Neural cell (in vitro differentiated cells): Measurements from ENCODE around the gene GABRB2.

Source experiments
- EP300 ChIP-seq: fragments of 450-650 bp; conservative IDR thresholded peaks from 2 replicates; pipeline ENCODE4 v1.6.1; 2014; ENCODE audit warnings: antibody characterized with exemption, mild to moderate bottlenecking, moderate library complexity; ENCODE audit not compliant: poor library complexity, severe bottlenecking
- POLR2AphosphoS5 ChIP-seq: IDR thresholded peaks from 2 replicates; pipeline ENCODE4 v1.6.1; 2012
- TF ChIP-seq, protein P1 (sequence below): fragments of 450-650 bp; IDR thresholded peaks from 2 replicates; pipeline ENCODE4 v1.5.1; 2014; ENCODE audit warnings: antibody characterized with exemption, mild to moderate bottlenecking, moderate library complexity; ENCODE audit not compliant: poor library complexity, severe bottlenecking

DNA sequence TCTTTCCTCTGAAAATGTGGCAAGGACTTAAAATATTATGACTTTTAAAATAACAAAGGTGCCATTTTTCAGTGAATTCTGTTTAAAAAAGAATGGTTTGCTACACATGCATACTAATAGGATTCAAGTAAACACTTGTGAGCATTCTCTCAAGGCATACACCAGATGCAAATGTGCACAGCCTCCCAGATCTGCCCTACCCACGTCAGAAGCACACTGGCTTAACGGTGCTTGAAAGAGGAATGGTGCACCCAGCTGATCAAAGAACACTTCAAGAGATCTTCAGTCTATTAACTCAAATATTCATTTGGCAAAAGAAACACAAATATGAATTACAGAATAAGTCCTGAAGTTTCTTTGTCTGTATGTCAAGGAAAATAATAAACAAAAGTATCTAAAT is 15.8 kb downstream of the GABRB2 start:
- TF ChIP-seq, protein P1, sequence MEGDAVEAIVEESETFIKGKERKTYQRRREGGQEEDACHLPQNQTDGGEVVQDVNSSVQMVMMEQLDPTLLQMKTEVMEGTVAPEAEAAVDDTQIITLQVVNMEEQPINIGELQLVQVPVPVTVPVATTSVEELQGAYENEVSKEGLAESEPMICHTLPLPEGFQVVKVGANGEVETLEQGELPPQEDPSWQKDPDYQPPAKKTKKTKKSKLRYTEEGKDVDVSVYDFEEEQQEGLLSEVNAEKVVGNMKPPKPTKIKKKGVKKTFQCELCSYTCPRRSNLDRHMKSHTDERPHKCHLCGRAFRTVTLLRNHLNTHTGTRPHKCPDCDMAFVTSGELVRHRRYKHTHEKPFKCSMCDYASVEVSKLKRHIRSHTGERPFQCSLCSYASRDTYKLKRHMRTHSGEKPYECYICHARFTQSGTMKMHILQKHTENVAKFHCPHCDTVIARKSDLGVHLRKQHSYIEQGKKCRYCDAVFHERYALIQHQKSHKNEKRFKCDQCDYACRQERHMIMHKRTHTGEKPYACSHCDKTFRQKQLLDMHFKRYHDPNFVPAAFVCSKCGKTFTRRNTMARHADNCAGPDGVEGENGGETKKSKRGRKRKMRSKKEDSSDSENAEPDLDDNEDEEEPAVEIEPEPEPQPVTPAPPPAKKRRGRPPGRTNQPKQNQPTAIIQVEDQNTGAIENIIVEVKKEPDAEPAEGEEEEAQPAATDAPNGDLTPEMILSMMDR, result no peak
- TF ChIP-seq POLR2AphosphoS5 (no peak), EP300 (no peak)
